C4-2B (cell line): ENCODE measurements around the gene LDLRAD3.

Experiments
- H3K27ac ChIP-seq: fragments of 450-650 bp; 2 replicates; pipeline ENCODE4 v1.5.1; 2017
- ZFX ChIP-seq: fragments of 450-650 bp; IDR thresholded peaks from 2 replicates; pipeline ENCODE4 v1.6.1; 2017
- TF ChIP-seq, protein P1 (sequence below): fragments of 450-650 bp; conservative IDR thresholded peaks from 2 replicates; pipeline ENCODE4 v1.5.1; 2017; ENCODE audit warnings: mild to moderate bottlenecking

The LDLRAD3 gene, protein sequence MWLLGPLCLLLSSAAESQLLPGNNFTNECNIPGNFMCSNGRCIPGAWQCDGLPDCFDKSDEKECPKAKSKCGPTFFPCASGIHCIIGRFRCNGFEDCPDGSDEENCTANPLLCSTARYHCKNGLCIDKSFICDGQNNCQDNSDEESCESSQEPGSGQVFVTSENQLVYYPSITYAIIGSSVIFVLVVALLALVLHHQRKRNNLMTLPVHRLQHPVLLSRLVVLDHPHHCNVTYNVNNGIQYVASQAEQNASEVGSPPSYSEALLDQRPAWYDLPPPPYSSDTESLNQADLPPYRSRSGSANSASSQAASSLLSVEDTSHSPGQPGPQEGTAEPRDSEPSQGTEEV

DNA sequence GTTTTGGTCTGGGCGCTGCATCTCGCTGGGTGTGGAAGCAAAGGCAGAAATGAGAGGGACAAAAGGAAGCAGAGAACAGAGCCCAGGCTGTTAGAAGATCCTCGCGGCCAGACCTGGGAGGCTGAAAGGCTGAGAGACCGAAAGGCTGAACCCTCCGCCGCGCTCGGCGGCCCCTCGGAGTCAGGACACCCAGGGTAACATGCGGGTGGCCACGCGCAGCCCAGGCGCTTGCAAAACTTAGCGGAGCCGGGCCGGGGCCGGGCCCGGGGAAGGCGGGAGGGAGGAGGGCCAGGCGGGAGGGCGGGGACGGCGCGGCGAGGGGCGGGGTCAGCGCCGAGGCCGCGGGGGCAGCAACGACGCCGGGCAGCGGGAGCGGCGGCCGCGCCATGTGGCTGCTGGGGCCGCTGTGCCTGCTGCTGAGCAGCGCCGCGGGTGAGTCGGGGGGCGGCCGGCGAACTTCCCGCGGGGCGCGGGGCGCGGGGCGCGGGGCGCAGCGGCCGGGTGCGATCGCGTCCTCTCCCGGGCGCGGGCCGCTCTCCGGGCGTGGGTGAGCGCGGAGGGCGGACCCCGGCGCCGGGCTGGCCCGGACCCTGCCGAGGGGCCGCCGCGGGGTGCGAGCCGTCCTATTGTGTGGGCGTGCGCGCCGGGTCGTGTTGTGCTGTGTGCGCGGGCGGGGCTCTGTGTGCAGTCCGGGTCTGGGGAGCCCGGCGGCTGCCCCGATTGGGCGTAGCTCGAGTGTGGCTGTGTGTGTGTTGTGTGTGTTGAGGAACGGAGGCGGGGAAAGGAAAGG lies at the start of gene LDLRAD3:
Gene LDLRAD3 (plus strand): TSS at position 350 of the 790 bp plus-strand sequence. CDS start 37 bp downstream, at position 387.
- H3K27ac ChIP-seq: peak within 1 kb of the TSS; percentile 76
- TF ChIP-seq, protein P1, sequence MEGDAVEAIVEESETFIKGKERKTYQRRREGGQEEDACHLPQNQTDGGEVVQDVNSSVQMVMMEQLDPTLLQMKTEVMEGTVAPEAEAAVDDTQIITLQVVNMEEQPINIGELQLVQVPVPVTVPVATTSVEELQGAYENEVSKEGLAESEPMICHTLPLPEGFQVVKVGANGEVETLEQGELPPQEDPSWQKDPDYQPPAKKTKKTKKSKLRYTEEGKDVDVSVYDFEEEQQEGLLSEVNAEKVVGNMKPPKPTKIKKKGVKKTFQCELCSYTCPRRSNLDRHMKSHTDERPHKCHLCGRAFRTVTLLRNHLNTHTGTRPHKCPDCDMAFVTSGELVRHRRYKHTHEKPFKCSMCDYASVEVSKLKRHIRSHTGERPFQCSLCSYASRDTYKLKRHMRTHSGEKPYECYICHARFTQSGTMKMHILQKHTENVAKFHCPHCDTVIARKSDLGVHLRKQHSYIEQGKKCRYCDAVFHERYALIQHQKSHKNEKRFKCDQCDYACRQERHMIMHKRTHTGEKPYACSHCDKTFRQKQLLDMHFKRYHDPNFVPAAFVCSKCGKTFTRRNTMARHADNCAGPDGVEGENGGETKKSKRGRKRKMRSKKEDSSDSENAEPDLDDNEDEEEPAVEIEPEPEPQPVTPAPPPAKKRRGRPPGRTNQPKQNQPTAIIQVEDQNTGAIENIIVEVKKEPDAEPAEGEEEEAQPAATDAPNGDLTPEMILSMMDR: no peak
- TF ChIP-seq ZFX: peak; percentile 42

DNA sequence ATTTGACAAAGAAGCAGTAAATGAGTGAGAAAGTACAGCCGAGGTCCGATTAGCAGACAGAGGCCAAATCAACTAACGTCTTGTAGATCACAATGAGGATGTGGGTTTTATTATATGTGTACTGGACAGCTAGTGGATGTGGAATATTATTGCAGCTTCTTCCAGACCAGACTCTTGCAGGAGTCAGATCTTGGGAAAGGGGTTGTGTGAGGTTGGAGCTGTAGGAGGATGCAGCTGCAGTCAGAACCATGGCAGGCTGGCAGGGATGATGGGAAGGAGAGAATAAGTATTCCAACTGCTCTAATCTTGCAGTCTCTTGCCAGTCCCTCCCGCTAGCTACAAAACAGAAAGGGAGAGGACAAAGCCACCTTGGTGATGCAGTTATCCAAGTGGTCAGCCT lies 46.8 kb upstream of the LDLRAD3 start:
- TF ChIP-seq, protein P1: no peak
- no peak for TF ChIP-seq ZFX
- no peak overlapping the region for H3K27ac ChIP-seq

DNA sequence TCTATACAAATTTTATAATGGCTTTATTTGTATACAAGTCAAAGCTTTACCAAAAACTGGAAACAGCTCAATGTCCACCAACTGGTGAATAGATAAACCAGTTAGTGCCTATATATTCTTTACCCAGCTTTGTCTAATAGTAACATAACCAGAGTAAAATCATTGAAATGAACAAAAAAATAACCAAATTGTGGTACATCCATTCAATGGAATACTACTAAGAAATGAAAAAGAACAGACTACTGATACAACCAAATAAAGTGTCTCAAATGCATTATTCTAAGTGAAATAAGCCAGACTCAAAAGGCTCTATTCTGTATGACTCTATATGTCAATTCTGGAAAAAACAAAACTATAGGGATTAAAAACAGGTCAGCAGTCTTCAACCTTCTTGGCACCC lies 40.9 kb upstream of the LDLRAD3 start:
- TF ChIP-seq, protein P1: no peak
- no peak for TF ChIP-seq ZFX
- no peak overlapping the region for H3K27ac ChIP-seq

DNA sequence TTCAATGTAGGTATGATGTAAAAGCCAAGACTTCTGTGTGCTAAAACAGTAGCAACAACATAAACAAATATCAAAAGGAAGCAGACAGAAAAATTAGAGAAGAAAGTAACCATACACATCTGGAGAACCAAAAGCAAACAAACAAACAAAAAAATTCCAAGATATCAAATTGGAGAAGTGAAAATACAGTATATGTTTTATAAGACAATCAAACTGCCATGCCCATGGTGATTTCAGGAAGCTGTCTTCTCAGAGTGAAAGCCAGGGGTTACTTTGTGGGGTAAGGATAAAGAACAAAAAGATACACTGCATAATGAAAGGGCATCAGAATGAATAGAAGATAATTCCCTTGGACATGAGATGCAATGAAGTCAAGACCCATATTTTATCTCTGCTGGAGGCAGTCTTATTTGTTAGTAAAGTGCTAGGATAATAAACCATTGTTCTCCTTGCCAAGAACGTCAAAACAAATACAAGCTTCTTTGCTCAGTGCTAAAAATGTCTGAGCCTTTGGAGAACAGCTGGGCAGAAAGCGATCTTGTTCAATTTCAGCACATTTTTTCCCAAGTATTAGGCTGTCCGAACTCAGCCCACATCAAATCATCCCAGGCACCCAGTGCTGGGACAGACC lies 38.1 kb upstream of the LDLRAD3 start:
- peak overlapping the region; percentile 41; the same call in 1 of the 2 replicates for H3K27ac ChIP-seq
- TF ChIP-seq, protein P1: no peak
- no peak for TF ChIP-seq ZFX

DNA sequence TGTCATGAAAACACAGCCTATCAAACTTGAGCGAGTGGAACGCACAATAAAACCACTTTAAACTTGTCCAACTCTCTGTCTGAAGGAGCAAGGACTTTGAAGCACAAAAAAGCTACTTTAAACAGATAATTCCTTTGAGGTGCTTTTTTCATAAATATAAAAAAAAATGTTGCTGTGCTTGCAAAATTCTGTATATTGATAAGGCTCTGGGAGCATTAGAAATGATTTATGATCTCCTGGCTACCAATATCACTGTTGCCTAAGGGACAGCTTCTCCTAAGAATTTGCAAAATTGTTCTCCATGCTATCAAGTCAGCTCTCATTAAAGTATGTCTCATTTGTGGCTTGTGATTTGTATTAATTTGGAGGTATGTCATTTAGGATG lies 37.6 kb upstream of the LDLRAD3 start:
- TF ChIP-seq, protein P1: no peak
- no peak for TF ChIP-seq ZFX
- peak overlapping the region; percentile 41; the same call in 1 of the 2 replicates for H3K27ac ChIP-seq

DNA sequence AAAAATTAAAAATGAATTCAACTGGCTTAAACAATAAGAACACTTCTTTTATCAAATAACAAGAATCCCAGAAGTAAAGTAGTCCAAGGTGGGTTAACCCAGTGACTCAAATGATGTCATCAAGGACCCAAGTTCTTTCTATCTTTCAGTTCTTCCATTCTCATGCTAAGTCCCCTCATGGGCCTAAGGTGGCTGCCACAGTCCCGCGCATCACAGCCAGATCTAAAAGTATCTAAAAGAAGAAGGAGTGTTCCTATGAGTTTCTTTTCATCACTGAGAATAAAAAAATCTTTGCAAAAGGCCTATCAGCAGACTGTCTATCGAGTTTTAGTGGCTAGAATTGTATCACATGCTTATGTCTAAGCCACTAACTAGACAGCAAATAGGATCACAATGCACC lies 37.2 kb upstream of the LDLRAD3 start:
- TF ChIP-seq ZFX: no peak
- TF ChIP-seq, protein P1: no peak
- no peak overlapping the region for H3K27ac ChIP-seq
